Gastrocnemius medialis (tissue), 4 donors: ENCODE measurements around the gene NUS1.

Experiments
- CTCF ChIP-seq, 5 experiments: fragments of 450-650 bp in 3 of 5; fragments of 200-600 bp in 2 of 5; sonication (generic) in 2 of 5; IDR thresholded peaks in 4 of 5; conservative IDR thresholded peaks in 1 of 5; 1 replicate in 4 of 5; 2 replicates in 1 of 5; pipeline ENCODE4 v1.5.1; 2016 to 2019; ENCODE audit warnings: antibody characterized with exemption in 5 of 5, mild to moderate bottlenecking in 3 of 5, moderate library complexity in 3 of 5
- POLR2A ChIP-seq, 2 donors: fragments of 450-650 bp; IDR thresholded peaks; one replicate each; pipeline ENCODE4 v1.6.1; 2017; ENCODE audit warnings: antibody characterized with exemption in 2 of 2, mild to moderate bottlenecking in 2 of 2, moderate library complexity in 2 of 2

GRCh38 chr6:117655380-117655779 is 19.9 kb upstream of the NUS1 start:
- no peak for TF ChIP-seq CTCF (IDR thresholded peaks at IDR 0.05 in 4 of 5, conservative IDR thresholded peaks at IDR 0.05 in 1 of 5)
- no peak for TF ChIP-seq POLR2A (IDR thresholded peaks at IDR 0.05)
